ENCODE data around the gene RANBP17.

DNA sequence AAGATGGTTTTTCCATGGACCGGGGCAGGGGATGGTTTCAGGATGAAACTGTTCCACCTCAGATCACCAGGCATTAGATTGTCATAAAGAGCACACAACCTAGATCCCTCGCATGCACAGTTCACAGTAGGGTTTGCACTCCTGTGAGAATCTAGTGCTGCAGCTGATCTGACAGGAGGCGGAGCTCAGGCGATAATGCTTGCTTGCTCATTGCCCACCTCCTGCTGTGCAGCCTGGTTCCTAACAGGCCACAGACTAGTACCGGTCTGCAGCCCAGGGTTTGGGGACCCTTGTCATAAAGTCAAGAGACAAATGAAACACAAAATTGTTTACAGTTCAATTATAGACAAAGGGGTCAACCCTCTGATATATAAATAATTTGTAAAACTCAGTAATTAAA is 101.7 kb downstream of the RANBP17 start:
- TF ChIP-seq RBM39 (optimal IDR thresholded peaks at IDR 0.05; ENCODE audit: low read depth, low read length), result no peak
- no peak for TF ChIP-seq SMAD4 (CRISPR knock-in tag; conservative IDR thresholded peaks at IDR 0.05)
- TF ChIP-seq CBX3 (IDR thresholded peaks at IDR 0.05; ENCODE audit: borderline replicate concordance in 1 of 2, low read length in 2 of 2), result no peak
- no peak for TF ChIP-seq RFX5 (IDR thresholded peaks at IDR 0.05; ENCODE audit: low read depth, low read length)
- no peak for TF ChIP-seq EGR1 (conservative IDR thresholded peaks at IDR 0.05)
- TF ChIP-seq ZNF445 (CRISPR knock-in tag; IDR thresholded peaks at IDR 0.05; ENCODE audit: low read depth), result no peak
- no peak for TF ChIP-seq GTF2F1 (IDR thresholded peaks at IDR 0.05; ENCODE audit: low read depth, low read length)
- no peak for TF ChIP-seq MXI1 (IDR thresholded peaks at IDR 0.05; ENCODE audit: low read depth, low read length)
- no peak for TF ChIP-seq ETS1 (conservative IDR thresholded peaks at IDR 0.05; ENCODE audit: control insufficient read depth, low read depth, low read length)
- TF ChIP-seq, protein P1, sequence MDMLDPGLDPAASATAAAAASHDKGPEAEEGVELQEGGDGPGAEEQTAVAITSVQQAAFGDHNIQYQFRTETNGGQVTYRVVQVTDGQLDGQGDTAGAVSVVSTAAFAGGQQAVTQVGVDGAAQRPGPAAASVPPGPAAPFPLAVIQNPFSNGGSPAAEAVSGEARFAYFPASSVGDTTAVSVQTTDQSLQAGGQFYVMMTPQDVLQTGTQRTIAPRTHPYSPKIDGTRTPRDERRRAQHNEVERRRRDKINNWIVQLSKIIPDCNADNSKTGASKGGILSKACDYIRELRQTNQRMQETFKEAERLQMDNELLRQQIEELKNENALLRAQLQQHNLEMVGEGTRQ (CRISPR knock-in tag; IDR thresholded peaks at IDR 0.05), result no peak
- TF ChIP-seq, protein P2, sequence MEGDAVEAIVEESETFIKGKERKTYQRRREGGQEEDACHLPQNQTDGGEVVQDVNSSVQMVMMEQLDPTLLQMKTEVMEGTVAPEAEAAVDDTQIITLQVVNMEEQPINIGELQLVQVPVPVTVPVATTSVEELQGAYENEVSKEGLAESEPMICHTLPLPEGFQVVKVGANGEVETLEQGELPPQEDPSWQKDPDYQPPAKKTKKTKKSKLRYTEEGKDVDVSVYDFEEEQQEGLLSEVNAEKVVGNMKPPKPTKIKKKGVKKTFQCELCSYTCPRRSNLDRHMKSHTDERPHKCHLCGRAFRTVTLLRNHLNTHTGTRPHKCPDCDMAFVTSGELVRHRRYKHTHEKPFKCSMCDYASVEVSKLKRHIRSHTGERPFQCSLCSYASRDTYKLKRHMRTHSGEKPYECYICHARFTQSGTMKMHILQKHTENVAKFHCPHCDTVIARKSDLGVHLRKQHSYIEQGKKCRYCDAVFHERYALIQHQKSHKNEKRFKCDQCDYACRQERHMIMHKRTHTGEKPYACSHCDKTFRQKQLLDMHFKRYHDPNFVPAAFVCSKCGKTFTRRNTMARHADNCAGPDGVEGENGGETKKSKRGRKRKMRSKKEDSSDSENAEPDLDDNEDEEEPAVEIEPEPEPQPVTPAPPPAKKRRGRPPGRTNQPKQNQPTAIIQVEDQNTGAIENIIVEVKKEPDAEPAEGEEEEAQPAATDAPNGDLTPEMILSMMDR (IDR thresholded peaks at IDR 0.05 in 2 of 3, conservative IDR thresholded peaks at IDR 0.05 in 1 of 3; ENCODE audit: insufficient read depth in 2 of 3, low read depth in 1 of 3, low read length in 3 of 3), result no peak

All from K562 (cell line).